Pulmonary artery endothelial cell (primary cell): ENCODE results near the gene ARID1B. TPM values are rescaled to one million over a fixed set of nuclear protein-coding genes. Genes with fewer than 3 reads are reported as not detected.
"Not testable (repeated sequence)": the region's sequence is repeated elsewhere in the genome, so short reads cannot be mapped to it uniquely, and the experiment has no call there.

Experiments
- DNase-seq: peaks from one replicate; pipeline ENCODE4 v3.0.0-alpha.2; 2011; ENCODE audit warnings: low read depth, low spot score
- total RNA-seq: library from RNA; depleted of rRNA; stranded (reverse); fragments of >200 nt; gene quantifications from 2 replicates; pipeline ENCODE4 v1.2.3, GENCODE V29; 2014

Gene ARID1B
- total RNA-seq, 1 donor from 2014 or later: 26.4 TPM

DNA sequence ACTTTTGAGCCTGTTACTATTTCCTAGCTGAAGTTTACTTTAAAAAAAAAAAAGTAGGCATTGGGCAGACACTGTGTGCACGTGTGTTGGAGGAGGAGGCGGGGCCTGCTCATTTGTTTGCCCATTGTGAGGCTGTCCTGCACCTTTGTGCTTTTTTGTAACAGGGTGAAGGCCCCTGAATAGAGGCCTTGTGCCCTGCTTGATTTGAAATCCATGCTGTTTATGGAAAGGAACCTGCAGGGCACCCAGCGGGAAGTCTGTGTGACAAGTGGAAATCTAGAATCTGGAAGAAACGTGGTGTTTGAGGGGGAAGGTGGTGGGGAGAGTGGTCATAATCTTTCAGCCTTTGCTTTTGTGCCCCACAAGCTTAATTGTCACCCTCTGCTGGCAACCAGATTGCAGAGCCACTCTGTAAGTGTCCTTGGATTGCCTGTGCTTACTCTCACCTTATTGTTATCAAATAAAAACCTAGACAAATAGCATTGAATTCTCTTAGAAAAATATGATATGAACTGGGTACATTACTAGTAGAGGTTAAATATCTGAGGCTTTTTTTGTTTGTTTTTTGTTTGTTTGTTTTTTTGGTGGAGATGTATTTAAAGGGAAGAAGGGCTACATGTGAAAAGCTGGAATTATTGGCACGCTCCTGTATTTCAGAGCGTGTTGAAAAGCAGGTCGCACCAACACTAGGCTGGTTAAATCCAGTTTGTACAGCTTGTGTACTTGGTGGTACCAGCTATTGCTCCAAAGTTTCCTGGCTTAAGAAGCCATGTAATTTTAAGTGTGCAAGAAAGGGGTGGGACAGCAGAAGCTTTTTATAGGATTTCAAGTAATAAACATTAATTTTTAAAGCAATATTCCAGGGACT is 156.3 kb downstream of the ARID1B start:
- no peak for DNase-seq

DNA sequence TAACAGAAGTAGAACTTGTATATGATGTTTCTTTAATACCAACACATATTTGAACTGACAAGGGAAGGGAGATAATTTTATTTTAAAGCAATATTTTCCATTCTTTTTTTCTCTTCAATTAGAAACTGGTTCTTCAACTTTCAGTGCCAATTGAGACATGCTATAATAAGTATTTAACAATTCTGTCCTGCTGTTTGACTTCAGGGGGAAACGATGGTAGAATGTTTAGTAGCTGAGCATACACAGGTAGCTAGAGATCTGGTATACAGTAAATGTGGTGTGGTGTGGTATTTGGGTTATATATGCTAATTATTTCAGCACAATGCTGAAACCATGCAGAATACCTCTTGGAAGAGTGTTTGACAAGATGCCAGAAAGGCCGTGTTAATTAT is 156.9 kb downstream of the ARID1B start:
- DNase-seq: no peak

DNA sequence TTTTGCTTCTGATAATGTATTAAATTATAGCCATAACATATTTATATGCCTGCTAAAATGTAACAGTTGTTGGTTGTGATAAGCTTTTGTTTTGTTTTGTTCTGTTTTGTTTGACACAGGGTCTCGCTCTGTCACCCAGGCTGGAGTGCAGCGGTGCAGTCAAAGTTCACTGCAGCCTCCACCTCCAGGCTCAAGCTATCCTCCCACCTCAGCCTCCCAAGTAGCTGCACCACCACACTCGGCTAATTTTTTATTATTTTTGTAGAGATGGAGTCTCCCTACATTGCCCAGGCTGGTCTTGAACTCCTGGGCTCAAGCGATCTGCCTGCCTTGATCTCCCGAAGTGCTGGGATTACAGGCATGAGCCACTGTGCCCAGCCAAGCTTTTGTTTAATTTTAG is 157.8 kb downstream of the ARID1B start:
- no peak for DNase-seq

DNA sequence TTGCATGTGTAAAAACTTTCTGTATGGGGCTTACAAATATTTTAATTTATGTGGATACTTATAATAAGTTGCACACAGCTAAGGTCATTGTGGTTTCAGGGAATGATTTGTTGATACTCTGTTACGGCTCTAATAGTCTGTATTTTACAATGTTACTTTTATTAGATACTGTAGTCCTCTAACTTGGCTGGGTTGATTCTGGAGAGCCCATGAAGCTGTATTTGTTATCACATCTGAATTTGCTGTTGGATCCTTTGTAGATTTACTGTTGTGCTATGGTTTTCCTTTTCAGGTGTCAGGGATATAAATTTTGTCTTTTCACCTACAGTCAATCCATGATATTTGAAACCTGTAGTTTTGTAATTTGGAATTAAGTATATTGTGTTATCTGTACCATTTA is 161.0 kb downstream of the ARID1B start:
- DNase-seq: no peak

DNA sequence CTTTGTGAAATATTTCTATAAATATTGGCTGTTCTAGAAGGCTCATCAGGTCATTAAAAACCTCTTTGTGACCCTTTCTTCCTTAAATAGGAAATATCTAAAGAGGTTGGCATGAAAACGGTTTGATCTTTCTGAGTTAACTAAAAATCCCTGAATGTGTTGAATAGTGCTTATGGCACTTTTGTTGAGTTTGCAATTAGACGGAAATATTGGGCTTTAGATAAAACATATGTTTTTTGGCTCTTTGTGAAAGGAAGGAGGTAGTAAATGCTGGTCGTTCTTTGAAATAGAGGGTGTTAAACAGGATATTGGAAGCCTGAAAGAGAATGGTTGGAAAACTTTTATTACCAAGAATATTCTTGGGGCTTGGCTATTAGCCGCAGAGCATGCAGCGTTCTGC is 163.0 kb downstream of the ARID1B start:
- DNase-seq: no peak

DNA sequence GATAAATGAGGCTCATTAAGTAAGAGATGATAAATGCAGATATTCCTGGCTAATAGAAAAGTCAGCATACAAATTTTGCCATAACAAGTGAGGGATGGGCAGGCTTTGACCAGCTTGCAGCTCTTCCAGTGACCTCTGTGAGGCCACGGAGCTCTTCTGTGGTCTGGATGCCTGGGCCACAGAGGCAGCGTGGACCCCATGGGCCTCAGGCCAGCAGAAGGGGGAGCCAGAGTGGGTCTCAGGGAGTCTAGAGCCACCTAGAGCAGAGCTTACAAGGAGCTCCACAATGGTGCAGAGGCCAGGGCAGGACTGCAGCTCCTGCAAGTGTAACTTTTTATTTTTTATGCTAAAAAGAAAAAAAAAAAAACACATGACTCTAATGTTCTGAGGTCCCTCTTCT is 165.1 kb downstream of the ARID1B start:
- no peak for DNase-seq

DNA sequence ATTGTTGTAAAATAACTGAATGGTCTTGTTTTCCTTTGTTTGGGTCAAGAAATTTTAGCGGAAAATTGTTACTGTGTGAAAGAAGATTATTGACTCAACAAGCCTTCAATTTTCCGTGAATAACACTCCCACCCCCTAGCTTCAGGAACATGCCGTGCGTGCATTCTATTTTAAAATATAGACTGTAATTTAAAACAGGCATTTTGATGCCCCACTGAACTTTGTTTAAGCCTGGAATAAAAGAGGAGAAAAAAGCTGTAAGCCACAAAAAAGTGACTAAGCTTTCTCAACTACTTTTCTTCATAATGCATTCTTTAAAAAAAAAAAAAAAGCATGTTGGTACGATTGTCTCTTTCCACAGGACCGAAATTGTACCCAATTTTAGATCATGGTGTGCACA is 166.0 kb downstream of the ARID1B start:
- DNase-seq: no peak

DNA sequence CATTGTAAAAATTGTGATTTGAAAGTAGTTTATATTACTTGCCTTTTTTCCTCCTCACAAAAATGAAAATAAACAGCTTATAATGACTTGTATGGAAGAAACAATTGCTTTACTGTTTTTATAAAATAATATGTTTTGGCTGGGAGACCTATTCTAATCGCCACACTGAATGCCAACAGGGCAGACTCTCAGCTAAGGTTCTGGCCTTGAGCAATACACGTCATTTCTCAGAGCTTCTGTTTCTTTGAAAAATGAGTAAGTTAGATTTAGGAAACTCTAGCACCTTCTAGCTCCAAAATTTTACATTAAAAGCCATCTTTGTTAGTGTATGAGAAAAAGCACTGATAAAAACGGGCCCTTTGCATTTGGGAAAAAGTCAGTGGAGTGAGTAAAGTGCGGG is 166.6 kb downstream of the ARID1B start:
- no peak for DNase-seq

DNA sequence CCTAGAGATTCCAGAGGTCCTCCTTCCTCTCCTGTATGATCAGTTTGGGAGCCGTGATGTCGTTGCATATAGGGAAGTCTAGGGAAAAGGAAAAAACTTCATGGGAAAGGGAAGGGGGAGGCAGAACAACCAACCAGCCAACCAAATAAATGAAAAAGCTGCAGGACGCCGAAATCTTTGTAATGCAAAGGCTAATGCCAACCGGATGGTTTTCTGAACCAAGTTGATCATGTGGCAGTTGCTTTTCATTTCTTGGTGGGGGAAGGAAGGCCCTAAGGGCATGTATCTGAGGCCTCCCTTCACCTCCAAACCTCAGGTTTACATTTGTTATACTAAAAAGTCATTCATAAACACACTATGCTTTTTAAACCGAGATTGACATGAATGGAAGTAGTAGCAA is 167.2 kb downstream of the ARID1B start:
- DNase-seq: no peak

DNA sequence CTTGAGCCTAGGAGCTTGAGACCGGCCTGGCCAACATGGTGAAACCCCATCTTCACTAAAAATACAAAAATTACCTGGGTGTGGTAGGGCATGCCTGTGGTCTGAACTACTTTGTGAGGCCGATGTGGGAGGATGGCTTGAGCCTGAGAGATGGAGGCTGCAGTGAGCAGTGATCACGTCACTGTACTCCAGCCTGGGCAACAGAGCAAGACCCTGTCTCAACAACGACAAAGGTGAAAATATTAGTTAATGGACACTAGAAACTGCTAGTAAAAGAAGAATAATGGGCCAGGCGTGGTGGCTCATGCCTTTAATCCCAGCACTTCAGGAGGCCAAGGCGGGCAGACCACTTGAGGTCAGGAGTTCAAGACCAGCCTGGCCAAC is 168.6 kb downstream of the ARID1B start:
- DNase-seq: not testable (repeated sequence)

DNA sequence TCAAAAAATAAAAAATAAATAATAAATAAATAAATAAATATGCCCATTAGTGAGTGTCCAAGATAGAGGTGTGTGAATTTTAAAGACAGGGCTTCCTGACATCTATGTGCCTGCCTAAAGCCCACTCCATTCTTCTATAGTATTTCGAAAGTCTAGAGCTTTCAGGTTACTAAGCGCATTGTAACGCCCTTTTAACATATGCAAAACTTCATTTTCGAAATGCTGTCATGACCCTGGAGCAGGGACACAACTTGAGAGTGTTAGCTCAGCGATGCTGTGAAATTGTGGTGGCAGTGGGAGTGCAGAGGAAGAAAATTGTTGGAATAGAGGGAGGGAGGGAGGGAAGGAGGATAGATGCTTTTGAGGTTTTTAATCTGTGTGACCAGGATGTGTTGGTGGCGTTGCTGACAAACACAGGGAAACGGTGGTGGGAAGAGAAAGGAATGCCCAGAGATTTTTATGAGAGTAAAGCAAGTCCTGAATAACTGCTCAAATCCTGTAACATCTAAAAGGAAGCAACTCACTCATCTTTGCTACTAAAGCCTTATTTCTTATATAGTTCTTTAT is 169.3 kb downstream of the ARID1B start:
- no peak for DNase-seq

DNA sequence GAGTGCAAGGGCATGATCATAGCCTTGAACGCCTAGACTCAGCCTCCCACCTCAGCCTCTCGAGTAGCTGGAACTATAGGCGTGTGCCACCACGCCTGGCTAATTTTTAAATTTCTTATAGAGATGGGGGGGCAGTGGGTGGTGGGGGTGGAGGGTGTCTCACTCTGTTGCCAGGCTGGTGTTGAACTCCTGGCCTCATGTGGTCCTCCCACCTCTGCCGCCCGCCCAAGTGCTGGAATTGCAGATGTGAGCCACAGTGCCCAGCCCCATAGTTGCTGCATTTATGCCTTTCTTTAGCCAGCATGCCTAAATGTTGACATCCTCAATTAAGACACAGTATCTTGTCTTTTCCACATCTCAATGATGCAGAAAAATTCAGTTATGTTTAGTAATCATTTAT is 171.1 kb downstream of the ARID1B start:
- no peak for DNase-seq

DNA sequence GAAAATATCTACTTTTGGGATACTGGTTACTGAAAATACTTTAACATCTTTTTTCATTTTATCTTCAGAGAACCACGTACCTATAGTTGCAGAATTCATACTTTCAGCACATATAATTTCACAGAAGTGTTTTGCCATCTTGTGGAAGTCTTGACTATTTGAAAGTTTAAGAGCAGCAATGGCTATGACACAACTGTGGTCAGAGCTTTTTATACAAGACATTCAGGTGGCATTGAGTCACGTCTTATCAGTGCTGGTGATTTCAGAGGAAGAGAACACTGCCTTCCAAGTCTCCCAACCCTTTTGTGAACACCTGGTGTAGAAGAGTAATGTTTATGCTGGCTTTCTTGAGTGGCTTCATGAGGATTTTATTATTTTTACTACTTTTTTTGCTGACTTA is 171.6 kb downstream of the ARID1B start:
- no peak for DNase-seq

DNA sequence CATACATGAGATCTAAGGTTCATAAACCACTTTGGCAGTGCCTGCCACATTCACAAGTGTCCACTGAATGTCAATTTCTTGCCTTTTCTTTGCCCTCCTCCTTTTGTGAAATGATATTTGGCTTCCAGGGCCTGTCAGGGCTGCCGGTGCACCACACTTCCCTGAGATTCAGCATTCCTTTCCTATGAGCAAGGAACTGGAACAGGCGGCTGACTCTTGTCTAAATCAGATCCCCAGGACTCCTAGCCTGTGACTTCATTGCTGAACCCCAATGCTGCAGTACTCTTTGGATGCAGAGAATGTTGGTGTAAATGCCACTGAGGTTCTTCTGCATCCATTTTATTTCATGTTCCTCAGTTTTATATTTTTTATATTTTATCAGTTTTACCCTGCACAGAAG is 172.2 kb downstream of the ARID1B start:
- no peak for DNase-seq

DNA sequence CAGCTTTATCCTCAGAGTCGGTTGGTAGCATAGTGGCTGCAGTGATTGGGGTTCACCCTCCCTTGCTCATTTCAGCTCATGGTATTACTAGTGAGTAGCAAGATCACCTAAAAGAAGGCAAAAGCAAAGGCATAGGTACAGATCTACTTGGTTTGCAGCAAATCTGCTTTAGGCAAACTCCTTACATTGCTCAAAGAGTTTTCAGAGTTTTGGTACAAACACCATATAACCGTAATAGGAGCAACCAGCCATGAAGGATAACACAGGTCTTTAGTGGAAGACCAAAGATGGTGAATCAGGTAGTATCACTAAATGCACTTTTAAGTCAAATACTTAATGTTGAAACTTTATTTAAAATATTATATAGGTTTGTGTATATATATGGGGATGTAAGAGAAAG is 172.9 kb downstream of the ARID1B start:
- DNase-seq: no peak

DNA sequence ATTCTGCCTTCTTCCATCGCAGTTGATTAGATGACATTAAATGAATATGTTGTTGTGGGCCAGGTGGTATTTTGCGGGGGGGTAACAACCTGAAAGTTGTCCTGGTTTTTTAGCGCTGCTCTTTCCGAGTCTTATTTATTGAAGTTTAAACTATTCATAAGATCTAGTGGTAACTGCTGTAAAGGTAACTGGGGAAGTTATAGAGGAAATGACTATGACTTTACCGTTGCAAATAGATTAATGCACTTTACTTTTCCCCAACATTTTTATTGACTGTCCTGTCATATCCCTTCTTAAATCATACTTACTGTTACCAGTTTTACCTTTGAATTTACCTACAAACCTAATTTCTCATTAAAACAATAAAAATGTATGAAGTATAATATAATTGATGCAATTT is 173.4 kb downstream of the ARID1B start:
- no peak for DNase-seq

DNA sequence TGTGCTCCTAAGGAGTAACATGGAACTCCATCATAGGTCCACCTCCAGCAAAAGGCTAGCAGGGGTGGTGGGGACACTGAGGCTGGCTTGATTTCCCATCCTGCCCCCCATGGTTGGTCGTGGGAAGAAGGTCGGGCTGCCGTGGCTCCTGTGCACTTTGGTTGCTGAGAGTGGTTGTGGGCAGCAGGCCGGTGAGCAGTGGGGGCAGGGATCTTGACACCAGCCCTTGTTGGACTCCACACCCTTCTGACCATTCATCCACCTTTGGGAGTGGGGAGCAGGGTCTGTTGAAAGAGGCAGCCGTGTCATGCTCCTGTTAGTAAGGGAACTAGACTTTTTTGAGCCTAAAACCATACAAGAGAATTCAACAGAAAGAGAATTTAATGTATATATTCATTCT is 175.2 kb downstream of the ARID1B start:
- no peak for DNase-seq

DNA sequence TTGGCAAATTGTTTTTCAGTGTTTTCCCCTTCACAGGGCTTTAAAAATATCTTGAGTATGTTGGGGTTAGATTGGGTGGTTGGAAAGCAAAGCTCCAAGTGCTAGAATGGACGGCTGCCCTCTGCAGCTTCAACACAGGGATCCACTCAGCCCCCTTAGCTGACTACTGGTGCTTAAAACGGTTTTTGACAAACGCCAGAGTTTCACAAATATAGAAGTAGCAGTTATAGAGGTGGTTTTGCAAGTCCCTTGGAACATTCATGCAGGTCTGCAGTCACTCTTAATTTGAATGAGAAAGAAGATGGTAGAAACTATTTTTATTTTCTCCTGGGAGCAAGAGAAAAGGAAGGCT is 175.9 kb downstream of the ARID1B start:
- no peak for DNase-seq

DNA sequence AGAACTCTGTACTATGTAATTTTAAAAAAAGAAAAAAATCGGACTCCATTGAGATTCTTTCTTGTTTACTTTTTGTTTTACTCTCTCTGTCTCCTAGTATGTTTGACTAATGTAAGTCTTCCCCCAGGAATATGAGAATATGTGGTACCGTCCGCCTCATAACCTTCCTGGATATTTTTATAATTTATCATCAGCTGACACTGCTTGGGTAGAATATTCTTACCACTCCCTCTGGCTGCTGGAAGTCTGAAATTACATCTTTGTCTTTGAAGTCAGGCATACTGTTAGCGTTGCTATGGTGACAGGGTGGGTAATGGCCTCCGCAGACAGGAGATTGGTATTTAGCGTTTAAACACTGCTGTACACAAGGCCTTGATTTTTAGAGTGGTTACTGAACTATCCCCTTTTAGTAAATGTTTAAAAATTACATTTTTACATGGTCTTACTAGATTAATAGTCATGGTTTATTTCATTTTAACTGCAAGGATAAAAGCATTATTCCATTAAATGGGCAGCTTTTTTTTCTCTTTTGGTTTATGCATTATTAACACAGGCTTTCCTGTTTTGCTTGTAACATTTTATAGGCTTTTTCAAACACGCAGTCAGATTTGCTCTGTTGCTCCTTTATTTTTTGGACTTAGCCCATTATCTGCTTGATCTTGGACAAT is 176.4 kb downstream of the ARID1B start:
- DNase-seq: peak; percentile 60

DNA sequence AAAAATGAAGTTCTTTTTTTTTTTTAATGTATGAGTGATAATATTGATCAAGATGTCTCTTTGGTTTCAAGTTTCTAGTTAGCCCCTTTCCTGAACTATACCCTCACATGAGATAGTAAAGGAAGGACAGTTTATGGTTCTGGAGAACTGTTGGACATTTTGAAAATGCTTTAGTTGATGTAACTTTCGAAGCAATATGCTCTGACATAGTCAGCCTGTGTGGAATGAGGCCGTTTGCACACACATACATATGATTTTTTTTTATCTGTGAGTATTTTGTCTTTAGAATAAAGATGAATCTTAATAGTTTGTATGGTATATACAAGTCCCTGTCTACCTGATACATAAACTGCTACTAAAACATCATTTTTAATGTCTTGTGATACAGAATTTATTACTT is 177.0 kb downstream of the ARID1B start:
- DNase-seq: no peak

DNA sequence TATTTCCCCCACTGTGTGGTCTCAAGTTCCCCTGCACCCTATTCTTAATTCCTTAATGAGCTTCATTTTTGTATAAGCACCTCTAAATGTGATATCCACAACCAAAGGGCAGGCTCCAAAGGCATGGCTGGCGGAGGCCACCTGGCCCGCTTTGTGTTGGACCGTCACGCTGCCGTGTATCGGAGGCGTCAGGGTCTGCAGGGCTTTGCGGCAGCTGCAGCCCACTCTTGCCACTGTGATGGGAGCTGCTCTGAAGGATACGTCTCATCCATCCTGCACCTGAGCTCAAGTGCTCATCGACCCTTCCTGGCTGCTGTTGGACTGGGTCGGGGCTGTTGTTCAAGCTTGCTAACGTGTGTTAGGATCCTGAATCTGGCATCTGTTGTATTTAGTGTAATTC is 177.6 kb downstream of the ARID1B start:
- DNase-seq: no peak

DNA sequence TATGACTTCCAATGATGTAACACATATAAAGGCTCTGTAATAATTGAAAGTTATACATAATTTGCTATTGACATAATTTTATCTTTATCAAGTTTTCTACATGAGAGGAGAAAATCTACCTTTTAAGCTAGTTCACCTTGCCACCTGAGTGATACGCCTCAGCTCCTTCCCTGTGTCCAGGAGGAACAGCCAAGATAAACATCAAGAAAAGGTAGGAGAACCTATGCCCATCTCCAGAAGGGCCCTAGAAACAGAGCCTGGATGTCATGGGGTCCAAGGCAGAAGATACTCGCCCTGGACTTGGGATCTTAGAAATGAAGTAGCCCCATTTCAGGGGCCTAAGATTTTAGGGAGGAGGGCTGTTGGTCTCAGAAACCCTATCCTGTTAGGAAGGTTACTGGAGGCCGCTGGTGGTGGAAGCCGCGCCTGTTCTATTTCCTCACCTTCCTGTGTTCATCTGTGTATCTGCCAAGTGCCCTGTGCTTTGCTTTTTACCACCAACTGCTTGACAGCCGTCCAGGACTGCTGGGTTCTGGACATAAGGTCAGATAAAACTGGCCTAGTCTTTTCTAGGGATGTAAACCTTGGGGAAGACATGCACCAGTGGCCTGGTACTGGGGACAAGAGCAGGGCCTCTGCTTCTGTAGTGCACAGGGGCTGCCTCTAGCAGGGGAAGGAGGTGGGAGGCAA is 178.5 kb downstream of the ARID1B start:
- no peak for DNase-seq
